H1 (cell line): Measurements from ENCODE around the gene IL26. TPM values are rescaled to one million over a fixed set of nuclear protein-coding genes. Genes with fewer than 3 reads are reported as not detected.
A peak's percentile ranks its signal among the peaks of the same experiment; 100 is the strongest.

Source experiments
- CTCF ChIA-PET: fragments of 300-600 bp; sonication (Branson Sonifier 250); formaldehyde crosslinking; loops from one replicate; lab custom pipeline; 2021; ENCODE audit not compliant: partially characterized antibody; lab: Charles Lee
- POLR2A ChIA-PET: fragments of 300-600 bp; sonication (Branson Sonifier 250); formaldehyde crosslinking; loops from one replicate; lab custom pipeline; 2021; ENCODE audit warnings: inconsistent platforms; ENCODE audit not compliant: partially characterized antibody; lab: Charles Lee
- DNase-seq, 2 experiments: peaks; one replicate each; pipeline versions ENCODE4 v3.0.0 to v3.0.0-alpha.2; 2010 to 2022; ENCODE audit warnings: low spot score in 2 of 2, low read depth in 1 of 2, mixed read lengths in 1 of 2
- FAIRE-seq: peaks from 2 replicates; lab custom pipeline; 2011; peaks lifted over from hg19 to GRCh38; lab: Jason Lieb, UNC
- H2AFZ ChIP-seq: 2 replicates; pipeline ENCODE4 v1.8.1; 2012; ENCODE audit warnings: low read length, inconsistent platforms
- H2AK5ac ChIP-seq: 2 replicates; pipeline ENCODE4 v1.6.1; 2013; ENCODE audit warnings: low read depth, low read length
- H2BK120ac ChIP-seq: replicated peaks from 2 replicates; pipeline ENCODE3; 2013; ENCODE audit warnings: low read depth, low read length, inconsistent platforms
- H2BK12ac ChIP-seq: 2 replicates; pipeline ENCODE4 v1.6.1; 2013; ENCODE audit warnings: low read depth, low read length
- H2BK15ac ChIP-seq: 2 replicates; pipeline ENCODE4 v1.6.1; 2013; ENCODE audit warnings: low read length
- H2BK20ac ChIP-seq: 2 replicates; pipeline ENCODE4 v1.6.1; 2013; ENCODE audit warnings: low read length
- H2BK5ac ChIP-seq: 2 replicates; pipeline ENCODE4 v1.6.1; 2013; ENCODE audit warnings: low read depth, low read length
- H3K14ac ChIP-seq: 2 replicates; pipeline ENCODE4 v1.6.1; 2013; ENCODE audit warnings: inconsistent platforms; ENCODE audit not compliant: insufficient read length
- H3K18ac ChIP-seq: 2 replicates; pipeline ENCODE4 v1.6.1; 2013; ENCODE audit warnings: low read length; ENCODE audit errors: extremely low read depth
- H3K23ac ChIP-seq: 2 replicates; pipeline ENCODE4 v1.6.1; 2013; ENCODE audit warnings: inconsistent platforms; ENCODE audit not compliant: insufficient read length
- H3K23me2 ChIP-seq: 2 replicates; pipeline ENCODE4 v1.6.1; 2013; ENCODE audit warnings: low read depth, low read length
- H3K27ac ChIP-seq: 2 replicates; pipeline ENCODE4 v1.6.1; 2011; ENCODE audit warnings: low read depth, low read length, inconsistent platforms
- H3K27me3 ChIP-seq, 4 experiments: replicated peaks in 1 of 4; 1 replicate in 1 of 4; 2 replicates in 3 of 4; pipeline versions ENCODE4 v1.6.1 to v1.8.1; 2011 to 2013; ENCODE audit warnings: low read length in 3 of 4, mild to moderate bottlenecking in 3 of 4, inconsistent platforms in 2 of 4, mixed read lengths in 2 of 4, moderate library complexity in 1 of 4; ENCODE audit not compliant: control insufficient read depth in 3 of 4, insufficient read depth in 3 of 4; ENCODE audit errors: extremely low read depth in 1 of 4
- H3K36me3 ChIP-seq, 4 experiments: 2 replicates each; pipeline versions ENCODE4 v1.6.1 to v1.8.1; 2011 to 2013; ENCODE audit warnings: mild to moderate bottlenecking in 4 of 4, low read length in 3 of 4, moderate library complexity in 2 of 4, control low read depth in 1 of 4, inconsistent platforms in 1 of 4; ENCODE audit not compliant: insufficient read depth in 4 of 4, control insufficient read depth in 2 of 4
- H3K4ac ChIP-seq: replicated peaks from 2 replicates; pipeline ENCODE3; 2013; ENCODE audit warnings: low read length, low read depth, mixed read lengths, inconsistent platforms; ENCODE audit not compliant: insufficient read length
- H3K4me1 ChIP-seq, 4 experiments: replicated peaks in 1 of 4; 1 replicate in 1 of 4; 2 replicates in 3 of 4; pipeline versions ENCODE4 v1.6.1 to v1.8.1; 2011 to 2013; ENCODE audit warnings: low read length in 3 of 4, inconsistent platforms in 2 of 4, mixed read lengths in 1 of 4; ENCODE audit not compliant: insufficient read depth in 4 of 4, control insufficient read depth in 3 of 4
- H3K4me2 ChIP-seq, 2 experiments: 2 replicates each; pipeline versions ENCODE4 v1.6.1 to v1.8.1; 2011 to 2013; ENCODE audit warnings: low read depth in 2 of 2, low read length in 2 of 2, control low read depth in 1 of 2, inconsistent platforms in 1 of 2, mild to moderate bottlenecking in 1 of 2; ENCODE audit not compliant: insufficient read depth in 1 of 2
- H3K4me3 ChIP-seq, 4 experiments: fragments of 200-600, 300-600 bp in 1 of 4; sonication (generic), shearing (Covaris generic), sonication (Bioruptor Twin) in 1 of 4; 2 replicates each; pipeline versions ENCODE4 v1.5.1 to v1.8.1; 2011 to 2016; ENCODE audit warnings: low read length in 4 of 4, low read depth in 3 of 4, control low read depth in 2 of 4, inconsistent platforms in 2 of 4, mild to moderate bottlenecking in 2 of 4, mixed read lengths in 1 of 4, moderate library complexity in 1 of 4; ENCODE audit not compliant: insufficient read depth in 2 of 4; ENCODE audit errors: extremely low read depth in 1 of 4
- H3K56ac ChIP-seq: replicated peaks from 2 replicates; pipeline ENCODE3; 2013; ENCODE audit warnings: low read depth, mild to moderate bottlenecking, mixed read lengths, low read length, inconsistent platforms; ENCODE audit not compliant: insufficient read length
- H3K79me1 ChIP-seq: 2 replicates; pipeline ENCODE4 v1.6.1; 2013; ENCODE audit warnings: low read depth, low read length, control low read depth
- H3K79me2 ChIP-seq, 2 experiments: 2 replicates each; pipeline versions ENCODE4 v1.6.1 to v1.8.1; 2012 to 2013; ENCODE audit warnings: low read length in 2 of 2, mild to moderate bottlenecking in 2 of 2, inconsistent platforms in 1 of 2; ENCODE audit not compliant: insufficient read depth in 2 of 2, control insufficient read depth in 1 of 2
- H3K9ac ChIP-seq, 4 experiments: replicated peaks in 1 of 4; 1 replicate in 1 of 4; 2 replicates in 3 of 4; pipeline versions ENCODE4 v1.6.1 to v1.8.1; 2011 to 2013; ENCODE audit warnings: low read depth in 3 of 4, low read length in 3 of 4, control low read depth in 2 of 4, mild to moderate bottlenecking in 2 of 4, moderate library complexity in 2 of 4, inconsistent platforms in 1 of 4; ENCODE audit errors: extremely low read depth in 1 of 4
- H3K9me3 ChIP-seq, 2 experiments: 2 replicates each; pipeline versions ENCODE4 v1.6.1 to v1.8.1; 2012 to 2013; ENCODE audit warnings: mild to moderate bottlenecking in 2 of 2, moderate library complexity in 2 of 2, control low read depth in 1 of 2, inconsistent platforms in 1 of 2, low read depth in 1 of 2, low read length in 1 of 2, mixed read lengths in 1 of 2; ENCODE audit not compliant: insufficient read depth in 2 of 2
- H4K20me1 ChIP-seq, 2 experiments: replicated peaks in 1 of 2; 2 replicates each; pipeline versions ENCODE3 to v1.8.1; 2011 to 2013; ENCODE audit warnings: inconsistent platforms in 2 of 2, low read length in 2 of 2, mild to moderate bottlenecking in 1 of 2; ENCODE audit not compliant: insufficient read depth in 2 of 2, control insufficient read depth in 1 of 2
- H4K5ac ChIP-seq: 2 replicates; pipeline ENCODE4 v1.6.1; 2013; ENCODE audit warnings: low read length, low read depth, mixed read lengths, inconsistent platforms; ENCODE audit not compliant: insufficient read length
- H4K8ac ChIP-seq: 2 replicates; pipeline ENCODE4 v1.8.0; 2013; ENCODE audit warnings: mild to moderate bottlenecking, moderate library complexity, low read length, inconsistent platforms; ENCODE audit not compliant: insufficient read depth; ENCODE audit errors: extremely low read depth
- H4K91ac ChIP-seq: replicated peaks from 2 replicates; pipeline ENCODE3; 2013; ENCODE audit warnings: low read length, mixed read lengths, inconsistent platforms; ENCODE audit not compliant: insufficient read length
- CTBP2 ChIP-seq: IDR thresholded peaks from 2 replicates; pipeline ENCODE4 v1.7.0; 2011; ENCODE audit warnings: borderline replicate concordance, mild to moderate bottlenecking, moderate library complexity, mixed read lengths, low read length; ENCODE audit not compliant: insufficient read depth, insufficient read length
- RAD21 ChIP-seq, 2 experiments: IDR thresholded peaks in 1 of 2; conservative IDR thresholded peaks in 1 of 2; 2 replicates each; pipeline ENCODE4 v1.6.1; 2011; ENCODE audit warnings: low read depth in 2 of 2, low read length in 2 of 2, improper control_type of control experiment in 1 of 2, inconsistent platforms in 1 of 2, mild to moderate bottlenecking in 1 of 2, moderate library complexity in 1 of 2
- RFX5 ChIP-seq: IDR thresholded peaks from 2 replicates; pipeline ENCODE4 v1.6.1; 2011; ENCODE audit warnings: low read depth, low read length, improper control_type of control experiment, borderline replicate concordance
- SP1 ChIP-seq: IDR thresholded peaks from 2 replicates; pipeline ENCODE4 v1.6.1; 2011; ENCODE audit warnings: low read depth, low read length
- SUZ12 ChIP-seq: fragments of 200-600 bp; sonication (generic); IDR thresholded peaks from 2 replicates; pipeline ENCODE4 v1.6.1; 2012; ENCODE audit warnings: mild to moderate bottlenecking, inconsistent platforms, low read length, moderate library complexity, mixed read lengths
- TAF7 ChIP-seq: optimal IDR thresholded peaks from 2 replicates; pipeline ENCODE3; 2011; ENCODE audit warnings: low read depth, mild to moderate bottlenecking, inconsistent platforms, low read length, moderate library complexity, borderline replicate concordance
- TBP ChIP-seq: IDR thresholded peaks from 2 replicates; pipeline ENCODE4 v1.6.1; 2011; ENCODE audit warnings: low read depth, low read length, improper control_type of control experiment
- TCF12 ChIP-seq: IDR thresholded peaks from 2 replicates; pipeline ENCODE4 v1.6.1; 2011; ENCODE audit warnings: low read depth, mild to moderate bottlenecking, low read length
- YY1 ChIP-seq: IDR thresholded peaks from 2 replicates; pipeline ENCODE4 v1.6.1; 2011; ENCODE audit warnings: low read depth, mild to moderate bottlenecking, low read length
- WGBS, 2 experiments: shearing (Covaris generic) in 1 of 2; methylation state at CpG; one replicate each; pipeline versions ENCODE4 v1.1.6 to v1.1.7; 2013 to 2015; ENCODE audit warnings: low lambda C conversion rate in 2 of 2, mixed read lengths in 2 of 2, inconsistent platforms in 1 of 2, low coverage in 1 of 2, missing lambda C conversion rate in 1 of 2; ENCODE audit not compliant: insufficient replicate concordance in 2 of 2, insufficient coverage in 1 of 2, insufficient read length in 1 of 2; ENCODE audit errors: extremely low coverage in 1 of 2, missing lambda C conversion rate in 1 of 2; 5-methylcytosine and 5-hydroxymethylcytosine counted together
- polyA plus RNA-seq, 7 experiments: library from polyadenylated mRNA; depleted of rRNA in 3 of 7; stranded (reverse) in 5 of 7; unstranded in 2 of 7; fragments of >200 nt in 5 of 7; fragments of 200-250 nt in 2 of 7; gene quantifications; 1 replicate in 5 of 7; 2 replicates in 1 of 7; 4 replicates in 1 of 7; pipeline versions ENCODE4 v1.2.1 to v1.2.3, GENCODE V29; 2011 to 2013; ENCODE audit warnings: missing spikeins in 2 of 7, mixed read lengths in 2 of 7
- total RNA-seq: library from RNA; stranded (reverse); fragmentation: NEBNext Ultra II Directional; extraction: Animal tissue kit (Norgen Biotek cat#: 25700); gene quantifications from 2 replicates; pipeline ENCODE4 v1.2.1, GENCODE V29; 2021

Gene IL26
- total and polyA plus RNA-seq, 2 of the 8 experiments (the other 6 are each of a cell fraction or from before 2014, with no cell fraction given), result not detected

DNA sequence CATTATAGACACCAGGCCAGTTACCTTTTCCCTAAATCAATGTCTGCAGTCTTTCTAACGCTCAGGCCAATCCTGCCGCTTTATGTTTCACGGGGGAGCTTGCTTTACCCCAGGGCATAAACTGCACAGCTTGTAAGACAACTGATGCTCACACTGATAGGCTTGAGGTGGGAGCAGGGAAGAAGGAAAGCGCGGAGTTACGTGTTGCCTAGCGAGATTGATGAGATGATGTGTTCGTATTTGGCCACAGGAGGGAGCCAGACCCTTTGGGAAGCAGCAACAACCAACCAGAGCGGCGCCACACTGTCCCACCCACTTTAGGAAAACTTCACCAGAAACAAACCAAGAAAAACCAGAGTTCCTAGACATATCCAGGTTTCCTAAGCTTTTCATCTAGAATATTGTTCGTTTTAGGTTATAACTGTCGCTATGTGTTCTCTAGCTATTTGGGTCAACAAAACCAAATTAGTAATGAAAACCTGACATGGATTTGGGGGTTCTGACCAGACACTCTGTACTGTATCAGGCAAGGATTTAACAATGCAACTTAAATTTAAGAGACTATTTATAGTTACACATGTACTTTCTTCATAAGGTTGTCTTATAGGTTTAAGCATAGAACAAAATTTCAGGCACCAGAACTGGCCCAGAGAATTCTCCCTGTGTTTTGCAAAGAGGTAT is 2.4 kb downstream of the IL26 start:
- no peak overlapping the region for H3K9ac ChIP-seq
- no peaks in the 10 kb centered on the region for H3K79me2 ChIP-seq
- CTCF ChIA-PET, result interaction anchor here (0.6 to 5.1 kb wide), 49 partner anchors 9 to 1535 kb away, joined by 3 to 47 read pairs (median 4); no protein-coding TSS in a partner anchor
- H3K36me3 ChIP-seq, result no peaks in the 10 kb centered on the region
- H3K56ac ChIP-seq, result no peak overlapping the region
- no peaks in the 10 kb centered on the region for H3K79me1 ChIP-seq
- no peak overlapping the region for H3K14ac ChIP-seq
- no peak overlapping the region for H4K8ac ChIP-seq
- no peak overlapping the region for H4K91ac ChIP-seq
- no peak overlapping the region for H2BK5ac ChIP-seq
- no peaks in the 10 kb centered on the region; the same call in 1 of the 2 replicates for H3K23me2 ChIP-seq
- H3K4me2 ChIP-seq, result no peak overlapping the region
- no peaks in the 10 kb centered on the region for H4K20me1 ChIP-seq
- peak; percentile 97 for FAIRE-seq
- H2BK15ac ChIP-seq, result no peak overlapping the region
- 3% methylated on average over 12 of the region's 12 CpGs; no CpG with 5 or more reads in 1 of the 2 experiments for WGBS, 2 experiments
- no peak overlapping the region for H2AK5ac ChIP-seq
- H2BK20ac ChIP-seq, result no peak overlapping the region
- DNase-seq, result peak; percentile 77
- H3K23ac ChIP-seq, result no peak overlapping the region
- no peak overlapping the region for H3K4ac ChIP-seq
- H3K4me3 ChIP-seq, result no peak overlapping the region
- POLR2A ChIA-PET, result interaction anchor here (0.6 to 1.3 kb wide), 3 partner anchors 28 to 1020 kb away, joined by 3 read pairs; partner anchors contain the start of gene MDM1
- no peak overlapping the region for H2BK120ac ChIP-seq
- H2BK12ac ChIP-seq, result no peak overlapping the region
- no peaks in the 10 kb centered on the region for H3K9me3 ChIP-seq
- peak overlapping the region; percentile 39 for H4K5ac ChIP-seq
- H3K27ac ChIP-seq, result no peak overlapping the region
- H3K4me1 ChIP-seq, result no peaks in the 10 kb centered on the region
- no peak overlapping the region for H3K18ac ChIP-seq
- H3K27me3 ChIP-seq, result no peaks in the 10 kb centered on the region
- peak overlapping the region; percentile 86 for H2AFZ ChIP-seq
- TF ChIP-seq TCF12 (no peak), TBP (no peak), RFX5 (no peak), TAF7 (no peak), CTBP2 (no peak), SUZ12 (no peak), SP1 (0 out of 2 replicates have a peak, but pooled peaks have one; percentile 16), YY1 (0 out of 2 replicates have a peak, but pooled peaks have one; percentile 24), RAD21 (IDR thresholded peaks at IDR 0.05 in 1 of 2, conservative IDR thresholded peaks at IDR 0.05 in 1 of 2; ENCODE audit: low read depth in 2 of 2, low read length in 2 of 2) (peak; percentile 98)
